DOHH2 (cell line): ENCODE measurements around the gene LIN37.

Experiments
- H3F3A ChIP-seq: fragments of 200-600 bp; sonication (generic), shearing (Covaris generic); 2 replicates; pipeline ENCODE4 v1.6.0; 2016; ENCODE audit warnings: antibody characterized with exemption, mild to moderate bottlenecking; ENCODE audit not compliant: control insufficient read depth, insufficient read depth
- H3K27ac ChIP-seq: fragments of 200-600 bp; sonication (generic); 2 replicates; pipeline ENCODE4 v1.5.1; 2014; ENCODE audit warnings: low read depth, mild to moderate bottlenecking, low read length, moderate library complexity
- H3K27me3 ChIP-seq: fragments of 200-600 bp; sonication (generic); 2 replicates; pipeline ENCODE4 v1.6.1; 2014; ENCODE audit warnings: mild to moderate bottlenecking, low read length, mixed read lengths; ENCODE audit not compliant: control insufficient read depth
- H3K36me3 ChIP-seq: fragments of 200-600 bp; sonication (generic); 2 replicates; pipeline ENCODE4 v1.6.1; 2014; ENCODE audit warnings: mild to moderate bottlenecking, low read length, moderate library complexity, mixed read lengths; ENCODE audit not compliant: control insufficient read depth
- H3K4me1 ChIP-seq: fragments of 200-600 bp; sonication (generic); 2 replicates; pipeline ENCODE4 v1.6.1; 2014; ENCODE audit warnings: mild to moderate bottlenecking, low read length, mixed read lengths; ENCODE audit not compliant: control insufficient read depth
- H3K4me2 ChIP-seq: fragments of 200-600 bp; sonication (generic); 2 replicates; pipeline ENCODE4 v1.6.0; 2014; ENCODE audit warnings: mild to moderate bottlenecking, low read length, moderate library complexity
- H3K4me3 ChIP-seq: fragments of 200-600 bp; sonication (generic); 2 replicates; pipeline ENCODE4 v1.5.1; 2014; ENCODE audit warnings: mild to moderate bottlenecking, low read length, mixed read lengths
- H3K79me2 ChIP-seq: fragments of 200-600 bp; sonication (generic); 2 replicates; pipeline ENCODE4 v1.6.1; 2014; ENCODE audit warnings: mild to moderate bottlenecking, low read length, mixed read lengths; ENCODE audit not compliant: control insufficient read depth
- H3K9me2 ChIP-seq: fragments of 200-600 bp; sonication (generic); replicated peaks from 2 replicates; pipeline ENCODE4 v1.6.1; 2014; ENCODE audit warnings: mild to moderate bottlenecking, low read length, mixed read lengths; ENCODE audit not compliant: control insufficient read depth
- H3K9me3 ChIP-seq: fragments of 200-600 bp; sonication (generic); 2 replicates; pipeline ENCODE4 v1.6.1; 2014; ENCODE audit warnings: antibody characterized with exemption, low read length, mixed read lengths; ENCODE audit not compliant: control insufficient read depth, insufficient read depth
- H4K20me1 ChIP-seq: fragments of 200-600 bp; sonication (generic); 2 replicates; pipeline ENCODE4 v1.6.0; 2014; ENCODE audit warnings: low read depth, mild to moderate bottlenecking, antibody characterized with exemption, low read length, moderate library complexity; ENCODE audit not compliant: control insufficient read depth, insufficient read depth
- CTCF ChIP-seq: fragments of 200-600 bp; sonication (generic); IDR thresholded peaks from one replicate; pipeline ENCODE4 v1.5.1; 2014; ENCODE audit warnings: antibody characterized with exemption, mild to moderate bottlenecking, low read depth, low read length; ENCODE audit not compliant: poor library complexity, severe bottlenecking
- EZH2phosphoT487 ChIP-seq: fragments of 200-600 bp; sonication (generic); IDR thresholded peaks from 2 replicates; pipeline ENCODE4 v1.6.1; 2017; ENCODE audit warnings: borderline replicate concordance, mild to moderate bottlenecking, antibody characterized with exemption, low read length, moderate library complexity, mixed read lengths

The LIN37 gene

GRCh38 chr19:35714601-35715354 lies 33.6 kb upstream of the LIN37 start:
- H3K27me3 ChIP-seq = peaks cover 17% of the 10 kb centered on the region
- no peak overlapping the region for H3K4me3 ChIP-seq
- H3K4me2 ChIP-seq = 0 out of 2 replicates have a peak overlapping the region, but pooled peaks have one; percentile 77
- H3K9me2 ChIP-seq = no peaks in the 10 kb centered on the region
- H3F3A ChIP-seq = no peaks in the 10 kb centered on the region
- H3K9me3 ChIP-seq = no peaks in the 10 kb centered on the region
- H3K27ac ChIP-seq = no peak overlapping the region
- H3K79me2 ChIP-seq = peaks cover 22% of the 10 kb centered on the region
- TF ChIP-seq EZH2phosphoT487 = no peak
- TF ChIP-seq CTCF = no peak
- peaks cover 5% of the 10 kb centered on the region for H3K36me3 ChIP-seq
- H3K4me1 ChIP-seq = peaks cover 45% of the 10 kb centered on the region
- peaks cover 9% of the 10 kb centered on the region; the same call in 1 of the 2 replicates for H4K20me1 ChIP-seq

GRCh38 chr19:35715355-35715809 lies 33.0 kb upstream of the LIN37 start:
- Histone ChIP-seq H3F3A (no peaks in the 10 kb centered on the region), H3K79me2 (peaks cover 28% of the 10 kb centered on the region), H3K4me1 (peaks cover 46% of the 10 kb centered on the region), H3K4me2 (peak overlapping the region; percentile 77), H3K27ac (no peak overlapping the region), H3K9me3 (no peaks in the 10 kb centered on the region), H4K20me1 (peaks cover 10% of the 10 kb centered on the region; the same call in 1 of the 2 replicates), H3K4me3 (peak overlapping the region; percentile 89), H3K9me2 (no peaks in the 10 kb centered on the region), H3K27me3 (peaks cover 15% of the 10 kb centered on the region), H3K36me3 (peaks cover 11% of the 10 kb centered on the region)
- TF ChIP-seq CTCF (no peak), EZH2phosphoT487 (no peak)

GRCh38 chr19:35715981-35716800 lies 32.2 kb upstream of the LIN37 start:
- Histone ChIP-seq H4K20me1 (peaks cover 10% of the 10 kb centered on the region; the same call in 1 of the 2 replicates), H3F3A (no peaks in the 10 kb centered on the region), H3K9me3 (no peaks in the 10 kb centered on the region), H3K9me2 (no peaks in the 10 kb centered on the region), H3K27me3 (peaks cover 7% of the 10 kb centered on the region), H3K4me1 (peaks cover 39% of the 10 kb centered on the region), H3K4me3 (peak overlapping the region; percentile 89), H3K36me3 (peaks cover 15% of the 10 kb centered on the region), H3K27ac (peak overlapping the region; percentile 9; the same call in 1 of the 2 replicates), H3K79me2 (peaks cover 34% of the 10 kb centered on the region), H3K4me2 (peak overlapping the region; percentile 77)
- TF ChIP-seq CTCF = no peak
- no peak for TF ChIP-seq EZH2phosphoT487
